Tibial nerve (tissue), 4 donors: Measurements from ENCODE around the gene TTC28. TPM values are rescaled to one million over a fixed set of nuclear protein-coding genes. Genes with fewer than 3 reads are reported as not detected.

Source experiments
- DNase-seq, 2 donors: peaks; one replicate each; pipeline ENCODE4 v3.0.0-alpha.2; 2019; ENCODE audit warnings: low spot score in 2 of 2
- H3K27ac ChIP-seq, 4 donors: fragments of 200-600 bp; sonication (generic) in 3 of 4; one replicate each; pipeline ENCODE4 v1.5.1; 2017 to 2019; ENCODE audit warnings: mild to moderate bottlenecking in 1 of 4
- H3K27me3 ChIP-seq, 2 donors: fragments of 200-600 bp; sonication (generic) in 1 of 2; one replicate each; pipeline versions ENCODE4 v1.5.1 to v1.6.0; 2017 to 2019
- H3K36me3 ChIP-seq, 3 donors: fragments of 200-600 bp; sonication (generic); one replicate each; pipeline ENCODE4 v1.5.1; 2018 to 2019
- H3K4me1 ChIP-seq, 4 donors: fragments of 200-600 bp; sonication (generic) in 3 of 4; one replicate each; pipeline ENCODE4 v1.5.1; 2017 to 2019
- H3K4me3 ChIP-seq, 4 donors: fragments of 200-600 bp; sonication (generic) in 3 of 4; one replicate each; pipeline ENCODE4 v1.5.1; 2017 to 2019; ENCODE audit warnings: mild to moderate bottlenecking in 1 of 4, moderate library complexity in 1 of 4
- H3K9me3 ChIP-seq, 4 donors: fragments of 200-600 bp; sonication (generic) in 3 of 4; one replicate each; pipeline ENCODE4 v1.5.1; 2017 to 2019
- EP300 ChIP-seq, 2 donors: sonication (generic); formaldehyde crosslinking; IDR thresholded peaks; one replicate each; pipeline ENCODE4 v1.6.1; 2017; ENCODE audit warnings: antibody characterized with exemption in 2 of 2, mild to moderate bottlenecking in 1 of 2
- POLR2A ChIP-seq, 2 donors: fragments of 450-650 bp; IDR thresholded peaks; one replicate each; pipeline ENCODE4 v1.6.1; 2017; ENCODE audit warnings: antibody characterized with exemption in 2 of 2, mild to moderate bottlenecking in 2 of 2, moderate library complexity in 2 of 2
- WGBS, 2 donors: methylation state at CpG; one replicate each; pipeline ENCODE4 v1.1.5; 2018; 5-methylcytosine and 5-hydroxymethylcytosine counted together
- total RNA-seq, 4 donors: library from RNA; depleted of rRNA; stranded (reverse); fragments of >200 nt; gene quantifications; one replicate each; pipeline ENCODE4 v1.1.0, GENCODE V29; 2016
- TF ChIP-seq, protein P1 (sequence below), 5 experiments: fragments of 200-600 bp in 3 of 5; fragments of 450-650 bp in 2 of 5; sonication (generic) in 3 of 5; IDR thresholded peaks; one replicate each; pipeline ENCODE4 v1.5.1; 2016 to 2019; ENCODE audit warnings: antibody characterized with exemption in 5 of 5, mild to moderate bottlenecking in 3 of 5, moderate library complexity in 2 of 5

The TTC28 gene
- total RNA-seq, 4 donors from 2014 or later, result 83.9 to 177 (median 128) TPM

DNA sequence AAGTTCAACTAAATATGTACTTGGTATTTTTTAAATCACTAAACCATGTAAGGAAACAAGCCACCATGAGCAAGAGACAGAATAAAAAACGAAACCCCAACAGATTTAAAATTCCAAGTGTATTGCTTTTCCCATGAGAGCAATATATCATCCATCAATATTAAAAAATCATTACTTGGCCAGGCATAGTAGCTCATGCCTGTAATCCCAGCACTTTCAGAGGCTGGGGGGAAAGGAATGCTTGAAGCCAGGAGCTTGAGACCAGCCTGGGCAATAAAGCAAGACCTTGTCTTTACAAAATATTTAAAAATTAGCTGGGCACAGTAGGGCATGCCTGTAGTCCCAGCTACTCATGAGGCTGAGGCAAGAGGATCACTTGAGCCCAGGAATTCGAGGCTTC lies 190.8 kb downstream of the TTC28 start:
- no peaks in the 10 kb centered on the region for H3K36me3 ChIP-seq
- no peaks in the 10 kb centered on the region for H3K27me3 ChIP-seq
- H3K27ac ChIP-seq, result no peak overlapping the region
- no peak for DNase-seq
- H3K4me1 ChIP-seq, result no peaks in the 10 kb centered on the region
- no peak overlapping the region for H3K4me3 ChIP-seq
- H3K9me3 ChIP-seq, result no peaks in the 10 kb centered on the region
- WGBS, 2 donors, result 90 to 96% methylated on average over 2 of the region's 2 CpGs
- TF ChIP-seq EP300 (IDR thresholded peaks at IDR 0.05) (no peak), POLR2A (IDR thresholded peaks at IDR 0.05) (no peak)
- TF ChIP-seq, protein P1, sequence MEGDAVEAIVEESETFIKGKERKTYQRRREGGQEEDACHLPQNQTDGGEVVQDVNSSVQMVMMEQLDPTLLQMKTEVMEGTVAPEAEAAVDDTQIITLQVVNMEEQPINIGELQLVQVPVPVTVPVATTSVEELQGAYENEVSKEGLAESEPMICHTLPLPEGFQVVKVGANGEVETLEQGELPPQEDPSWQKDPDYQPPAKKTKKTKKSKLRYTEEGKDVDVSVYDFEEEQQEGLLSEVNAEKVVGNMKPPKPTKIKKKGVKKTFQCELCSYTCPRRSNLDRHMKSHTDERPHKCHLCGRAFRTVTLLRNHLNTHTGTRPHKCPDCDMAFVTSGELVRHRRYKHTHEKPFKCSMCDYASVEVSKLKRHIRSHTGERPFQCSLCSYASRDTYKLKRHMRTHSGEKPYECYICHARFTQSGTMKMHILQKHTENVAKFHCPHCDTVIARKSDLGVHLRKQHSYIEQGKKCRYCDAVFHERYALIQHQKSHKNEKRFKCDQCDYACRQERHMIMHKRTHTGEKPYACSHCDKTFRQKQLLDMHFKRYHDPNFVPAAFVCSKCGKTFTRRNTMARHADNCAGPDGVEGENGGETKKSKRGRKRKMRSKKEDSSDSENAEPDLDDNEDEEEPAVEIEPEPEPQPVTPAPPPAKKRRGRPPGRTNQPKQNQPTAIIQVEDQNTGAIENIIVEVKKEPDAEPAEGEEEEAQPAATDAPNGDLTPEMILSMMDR (IDR thresholded peaks at IDR 0.05), result no peak

DNA sequence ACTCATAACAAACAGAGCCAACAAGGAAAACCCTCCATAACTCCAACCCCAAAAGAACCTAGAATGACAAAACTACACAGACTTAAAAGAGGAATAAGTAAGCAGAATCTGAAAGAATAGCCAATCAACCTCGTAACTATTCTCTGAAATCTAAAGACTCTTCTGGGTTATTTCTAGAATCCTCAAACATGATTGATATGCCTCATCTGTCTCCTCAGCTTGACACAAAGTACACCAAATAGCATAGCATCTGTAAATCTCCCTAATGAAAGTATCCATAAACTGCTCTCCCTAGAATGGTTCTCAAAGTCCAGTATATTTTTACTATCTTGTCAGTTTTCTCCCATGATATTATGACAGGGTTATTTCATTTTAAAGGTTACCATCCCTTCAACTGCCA lies 195.0 kb downstream of the TTC28 start:
- H3K4me1 ChIP-seq, result peaks cover 0 to 13% (median 0%) of the 10 kb centered on the region in 4 donors
- WGBS, 2 donors, result 96 to 97% methylated on average over 1 of the region's 1 CpG
- H3K4me3 ChIP-seq, result no peak overlapping the region
- no peaks in the 10 kb centered on the region for H3K36me3 ChIP-seq
- TF ChIP-seq, protein P1 (IDR thresholded peaks at IDR 0.05), result no peak
- TF ChIP-seq POLR2A (IDR thresholded peaks at IDR 0.05) (no peak), EP300 (IDR thresholded peaks at IDR 0.05) (no peak)
- no peak overlapping the region for H3K27ac ChIP-seq
- no peak for DNase-seq
- no peaks in the 10 kb centered on the region for H3K27me3 ChIP-seq
- H3K9me3 ChIP-seq, result no peaks in the 10 kb centered on the region

DNA sequence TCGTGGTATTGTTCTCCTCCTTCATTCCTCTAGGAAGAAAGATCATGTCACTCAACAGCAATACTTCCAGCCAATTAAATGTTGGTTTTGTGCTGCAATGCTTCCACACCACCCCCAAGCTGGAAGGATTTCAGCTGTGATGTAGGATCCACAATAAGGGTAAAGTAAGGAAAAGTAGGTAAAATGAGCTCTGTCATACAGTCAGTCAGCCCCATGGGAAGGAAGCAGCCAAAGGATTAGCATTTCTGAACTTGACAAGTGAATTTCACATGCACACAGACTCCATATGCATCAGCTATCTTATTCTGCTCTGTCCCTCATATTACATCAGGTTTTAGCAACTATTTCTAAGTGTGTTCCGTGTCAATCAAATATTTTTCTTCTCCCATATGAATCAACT lies 197.9 kb downstream of the TTC28 start:
- Histone ChIP-seq H3K27ac (no peak overlapping the region), H3K36me3 (no peaks in the 10 kb centered on the region), H3K27me3 (no peaks in the 10 kb centered on the region), H3K4me3 (no peak overlapping the region), H3K9me3 (no peaks in the 10 kb centered on the region), H3K4me1 (peaks cover 0 to 14% (median 0%) of the 10 kb centered on the region in 4 donors)
- TF ChIP-seq, protein P1 (IDR thresholded peaks at IDR 0.05), result no peak
- TF ChIP-seq EP300 (IDR thresholded peaks at IDR 0.05) (no peak), POLR2A (IDR thresholded peaks at IDR 0.05) (no peak)
- DNase-seq, result no peak
- WGBS, 2 donors, result 49 to 75% methylated on average over 2 of the region's 2 CpGs

DNA sequence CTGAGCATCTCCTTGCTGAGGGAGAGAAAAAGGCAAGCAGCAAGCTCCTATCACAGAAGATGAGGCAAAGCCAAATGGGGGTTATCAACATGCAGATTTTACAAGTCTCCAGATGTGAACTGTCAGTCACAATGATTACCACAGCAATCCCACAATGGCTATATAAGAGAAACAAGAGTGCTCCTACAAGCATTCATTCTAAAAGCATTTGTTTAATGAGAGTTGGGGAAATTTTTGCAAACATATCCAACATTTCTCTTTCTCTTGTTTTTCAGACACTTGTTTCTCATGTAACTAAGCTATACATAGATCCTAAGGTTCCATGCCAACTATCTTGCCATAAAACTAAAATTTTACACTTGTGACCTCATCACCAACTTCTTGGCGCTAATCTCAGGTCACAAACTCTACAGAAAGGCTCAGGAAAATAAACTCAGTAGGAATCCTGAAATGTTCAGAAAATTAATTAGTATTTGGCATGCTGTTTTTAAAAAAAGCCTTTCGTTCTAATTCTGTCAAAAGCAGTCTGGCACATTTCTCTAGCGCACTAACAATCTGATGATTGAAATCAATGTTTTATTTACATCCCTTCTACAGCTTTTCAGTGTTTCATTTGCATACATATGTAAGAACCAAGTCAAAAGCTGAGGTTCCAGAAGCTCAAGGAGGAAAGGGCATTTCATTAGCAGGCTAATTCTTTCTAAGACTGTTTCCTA lies 199.5 kb downstream of the TTC28 start:
- TF ChIP-seq, protein P1 (IDR thresholded peaks at IDR 0.05), result no peak
- TF ChIP-seq EP300 (IDR thresholded peaks at IDR 0.05), result no peak
- no peak for TF ChIP-seq POLR2A (IDR thresholded peaks at IDR 0.05)
- no peaks in the 10 kb centered on the region for H3K9me3 ChIP-seq
- no peaks in the 10 kb centered on the region for H3K36me3 ChIP-seq
- no peaks in the 10 kb centered on the region for H3K27me3 ChIP-seq
- H3K27ac ChIP-seq, result no peak overlapping the region
- 48 to 54% methylated on average over 3 of the region's 3 CpGs for WGBS, 2 donors
- DNase-seq, result no peak
- no peak overlapping the region for H3K4me3 ChIP-seq
- peaks cover 0 to 14% (median 0%) of the 10 kb centered on the region in 4 donors for H3K4me1 ChIP-seq

DNA sequence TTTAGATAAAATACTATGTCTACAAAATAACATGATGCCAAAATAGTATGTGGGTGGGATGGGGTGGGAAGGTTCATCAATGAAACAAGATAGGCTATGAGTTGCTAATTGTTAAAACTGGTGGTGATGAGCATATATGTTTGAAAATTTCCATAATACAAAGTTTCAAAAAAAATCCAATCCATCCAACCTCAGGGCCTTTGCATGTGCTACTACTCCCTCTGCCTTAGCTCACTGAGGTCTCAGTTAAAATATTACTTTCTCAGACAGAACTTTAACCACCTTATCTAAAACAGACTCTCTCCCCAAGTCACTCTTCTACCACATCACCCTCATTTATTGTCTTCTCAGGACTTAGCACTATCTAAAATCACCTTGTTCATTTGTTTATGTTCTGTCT lies 201.1 kb downstream of the TTC28 start:
- H3K4me1 ChIP-seq, result peaks cover 0 to 14% (median 0%) of the 10 kb centered on the region in 4 donors

More for the DNA sequence above, 201.1 kb downstream of the TTC28 start:
- Histone ChIP-seq H3K4me3 (no peak overlapping the region), H3K9me3 (no peaks in the 10 kb centered on the region), H3K27ac (no peak overlapping the region), H3K27me3 (no peaks in the 10 kb centered on the region), H3K36me3 (no peaks in the 10 kb centered on the region)
- DNase-seq, result no peak
- TF ChIP-seq EP300 (IDR thresholded peaks at IDR 0.05) (no peak), POLR2A (IDR thresholded peaks at IDR 0.05) (no peak)
- TF ChIP-seq, protein P1 (IDR thresholded peaks at IDR 0.05), result no peak
